ENCODE data around the gene GAS2L2.

GRCh38 chr17:35799942-35800341 is 46.9 kb upstream of the GAS2L2 start:
- no peak for TF ChIP-seq ZNF274 (IDR thresholded peaks at IDR 0.05; ENCODE audit: low read depth, low read length)
- no peak for TF ChIP-seq YY1 (IDR thresholded peaks at IDR 0.05; ENCODE audit: insufficient read depth, insufficient read length)
